HG02884 (cell line): ENCODE data around the gene XRCC2.
"Not testable (repeated sequence)": the region's sequence is repeated elsewhere in the genome, so short reads cannot be mapped to it uniquely, and the experiment has no call there.

Source experiments
- ATAC-seq: cut with Tn5 transposase; IDR thresholded peaks from one replicate; pipeline ENCODE4 v1.9.1; 2021; ENCODE audit warnings: mild to moderate bottlenecking, moderate library complexity; ENCODE audit not compliant: unreplicated experiment

The XRCC2 gene

GRCh38 chr7:152666078-152666477 lies 9.9 kb downstream of the XRCC2 start:
- no peak for ATAC-seq

DNA sequence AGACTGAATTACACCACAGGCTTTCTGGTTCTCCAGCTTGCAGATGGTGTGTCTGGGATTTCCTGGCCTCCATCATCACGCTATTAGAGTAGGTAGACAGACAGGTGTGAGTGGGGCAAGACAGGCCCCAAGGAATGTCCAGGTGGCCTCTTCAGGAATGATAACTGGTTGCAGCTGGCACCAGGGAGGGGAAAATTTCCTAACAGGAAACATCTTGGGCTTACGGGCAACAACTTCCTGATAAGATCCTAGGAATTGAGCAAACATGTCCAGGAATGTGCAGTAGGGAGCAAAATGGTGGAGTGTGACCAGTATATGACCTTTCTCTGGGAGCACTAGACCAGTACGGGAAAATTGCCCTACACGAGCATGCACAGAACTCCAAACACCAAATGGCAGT lies 11.3 kb downstream of the XRCC2 start:
- no peak for ATAC-seq

DNA sequence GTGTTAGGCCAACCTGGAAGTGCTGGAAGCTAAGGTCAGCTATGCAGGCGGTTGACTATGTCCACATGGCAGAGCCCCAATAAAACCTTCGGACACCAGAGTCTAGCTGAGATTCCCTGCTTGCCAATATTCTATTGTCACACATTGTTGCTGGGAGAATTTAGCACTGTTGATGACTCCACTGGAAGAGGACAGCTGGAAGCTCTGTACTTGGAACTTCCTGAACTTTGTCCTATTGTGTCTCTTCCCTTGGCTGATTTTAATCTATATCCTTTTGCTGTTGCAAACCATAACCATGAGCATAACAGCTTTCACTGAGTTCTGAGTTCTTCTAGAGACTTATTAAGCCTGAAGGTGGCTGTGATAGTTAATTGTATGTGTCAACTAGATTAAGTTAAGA lies 12.0 kb downstream of the XRCC2 start:
- no peak for ATAC-seq

GRCh38 chr7:152663148-152663740 lies 12.7 kb downstream of the XRCC2 start:
- no peak for ATAC-seq

DNA sequence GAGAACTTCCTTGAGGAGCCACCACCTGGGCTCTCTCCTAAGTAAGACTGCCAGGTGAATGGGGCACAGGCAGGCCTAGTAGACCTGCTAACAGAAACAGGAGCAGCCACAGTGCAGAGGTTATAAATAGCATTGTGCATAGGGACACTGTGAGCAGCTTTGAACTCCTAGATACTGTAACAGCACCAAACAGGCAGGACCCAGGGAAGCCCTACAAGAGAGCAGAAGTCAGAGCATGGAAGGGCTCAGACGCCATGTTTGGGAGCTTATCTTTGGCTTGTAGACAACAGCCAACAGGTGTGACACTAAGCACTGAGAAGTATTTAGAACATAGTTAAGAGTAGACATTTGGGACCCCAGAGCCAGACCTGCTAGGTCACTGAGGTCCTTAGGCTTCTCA lies 14.5 kb downstream of the XRCC2 start:
- ATAC-seq, result no peak

- ATAC-seq, result no peak
Measured at GRCh38 chr7:152660021-152660420, 15.9 kb downstream of the XRCC2 start.

DNA sequence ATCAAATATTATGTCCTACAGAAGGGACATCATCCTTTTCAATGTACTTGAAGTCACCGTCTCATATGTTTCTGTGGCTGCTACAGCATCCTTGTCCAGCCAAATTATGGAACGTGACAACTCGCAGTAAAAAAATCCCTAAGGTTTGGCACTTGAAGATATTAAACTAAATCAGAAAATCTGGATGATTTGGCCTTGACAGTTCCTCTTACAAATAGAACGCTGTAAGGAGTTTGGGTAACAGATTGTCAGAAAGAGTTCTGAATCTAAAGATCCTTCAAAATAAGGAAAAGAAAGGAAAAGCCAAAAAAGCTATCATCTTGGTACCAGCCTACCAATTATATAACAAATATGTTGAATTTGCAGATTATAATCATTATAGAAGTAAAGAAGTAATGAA lies 21.0 kb downstream of the XRCC2 start:
- no peak for ATAC-seq

GRCh38 chr7:152649220-152649619 lies 26.7 kb downstream of the XRCC2 start:
- ATAC-seq, result no peak

GRCh38 chr7:152647009-152647408 lies 28.9 kb downstream of the XRCC2 start:
- ATAC-seq, result no peak

GRCh38 chr7:152646579-152646978 lies 29.4 kb downstream of the XRCC2 start:
- ATAC-seq, result not testable (repeated sequence)

DNA sequence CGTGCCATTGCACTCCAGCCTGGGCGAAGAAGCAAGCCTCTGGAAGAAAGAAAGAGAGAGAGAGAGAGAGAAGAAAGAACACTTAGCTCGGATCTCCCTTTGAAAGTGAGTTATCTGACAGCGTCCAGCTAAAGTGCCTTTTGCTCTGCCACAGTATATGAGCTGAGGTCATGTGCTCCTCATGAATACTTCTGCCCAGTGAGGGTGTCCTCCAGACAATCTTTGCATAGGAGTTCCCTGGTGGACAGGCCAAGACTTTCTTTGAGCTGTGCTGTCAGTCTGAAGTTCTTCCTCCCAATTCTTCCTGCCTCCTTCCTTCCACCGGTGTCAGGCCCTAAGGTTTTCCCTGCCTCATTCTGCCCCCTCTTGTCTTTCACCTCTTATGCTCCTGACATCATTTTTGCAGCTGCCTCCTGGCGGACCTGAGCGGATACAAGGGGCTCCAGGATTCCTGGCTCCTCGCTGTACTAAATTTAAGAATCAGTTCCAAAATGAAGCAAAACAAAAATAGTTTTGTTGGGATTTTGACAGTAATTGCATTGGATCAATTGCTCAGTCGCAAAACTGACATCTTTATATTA lies 31.9 kb downstream of the XRCC2 start:
- ATAC-seq, result no peak

GRCh38 chr7:152641384-152641783 lies 34.6 kb downstream of the XRCC2 start:
- ATAC-seq, result no peak

DNA sequence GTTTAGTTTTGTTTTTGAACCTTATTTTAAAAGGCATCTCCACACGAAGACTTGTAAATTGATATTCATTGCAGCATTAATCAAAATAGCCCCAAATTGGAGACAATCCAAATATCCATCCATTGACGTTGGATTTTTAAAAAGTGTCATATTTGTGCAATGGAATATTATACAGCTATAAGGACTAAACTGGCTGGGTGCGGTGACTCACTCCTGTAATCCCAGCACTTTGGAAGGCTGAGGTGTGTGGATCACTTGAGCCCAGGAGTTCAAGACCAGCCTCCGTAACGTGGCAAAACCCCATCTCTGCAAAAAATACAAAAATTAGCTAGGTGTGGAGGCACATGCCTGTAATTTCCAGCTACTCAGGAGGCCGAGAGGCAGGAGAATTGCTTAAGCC lies 35.1 kb downstream of the XRCC2 start:
- no peak for ATAC-seq

DNA sequence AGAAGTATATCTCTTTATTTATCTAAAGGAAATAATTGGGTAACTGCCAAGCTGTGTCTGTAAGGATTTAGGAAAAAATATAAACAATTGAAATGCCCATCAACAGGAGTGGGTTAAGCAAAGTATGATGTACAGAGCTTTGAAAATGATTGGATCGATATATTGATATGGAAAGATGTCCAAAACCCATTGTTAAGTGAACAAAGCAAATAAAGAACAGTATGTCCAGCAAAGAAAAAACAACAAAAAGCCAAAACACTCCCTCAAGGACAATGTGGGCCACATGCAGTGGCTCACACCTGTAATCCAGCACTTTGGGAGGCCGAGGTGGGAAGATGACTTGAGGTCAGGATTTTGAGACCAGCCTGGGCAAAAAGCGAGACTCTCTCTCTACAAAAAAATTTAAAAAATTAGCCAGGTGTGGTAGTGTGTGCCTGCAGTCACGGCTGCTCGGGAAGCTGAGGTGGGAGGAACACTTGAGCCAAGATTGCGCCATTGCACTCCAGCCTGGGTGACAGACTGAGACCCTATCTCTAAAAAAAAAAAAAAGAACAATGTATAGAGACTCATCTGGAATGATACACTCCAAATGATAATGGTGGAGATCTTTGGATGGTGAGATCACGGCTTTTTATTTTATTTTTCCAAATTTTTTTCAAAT lies 37.9 kb downstream of the XRCC2 start:
- no peak for ATAC-seq

GRCh38 chr7:152637161-152637560 lies 38.8 kb downstream of the XRCC2 start:
- ATAC-seq, result no peak

- ATAC-seq, result no peak
Measured at GRCh38 chr7:152636441-152636840, 39.5 kb downstream of the XRCC2 start.

DNA sequence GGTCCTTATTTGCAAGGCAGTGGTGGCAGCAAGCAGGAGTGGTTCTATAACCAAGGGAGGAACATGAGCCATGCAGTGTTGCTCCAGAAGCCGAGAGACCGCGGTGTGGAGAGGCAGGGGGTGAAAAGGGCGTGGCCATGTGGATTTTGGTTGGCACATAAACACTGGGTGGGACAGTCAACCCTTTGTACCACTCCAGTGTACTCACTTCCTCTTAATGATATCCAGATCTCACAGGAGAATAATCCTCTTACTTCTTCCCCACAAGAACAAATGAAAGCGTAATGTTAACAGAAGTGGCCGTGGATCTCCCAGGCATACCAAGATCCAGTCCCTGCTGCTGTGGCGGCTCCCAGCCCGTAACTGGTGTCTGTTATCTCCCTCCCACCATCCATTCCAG lies 42.4 kb downstream of the XRCC2 start:
- no peak for ATAC-seq

- ATAC-seq, result no peak
Measured at GRCh38 chr7:152633072-152633471, 42.9 kb downstream of the XRCC2 start.

- ATAC-seq, result not testable (repeated sequence)
Measured at GRCh38 chr7:152628772-152629171, 47.2 kb downstream of the XRCC2 start.

DNA sequence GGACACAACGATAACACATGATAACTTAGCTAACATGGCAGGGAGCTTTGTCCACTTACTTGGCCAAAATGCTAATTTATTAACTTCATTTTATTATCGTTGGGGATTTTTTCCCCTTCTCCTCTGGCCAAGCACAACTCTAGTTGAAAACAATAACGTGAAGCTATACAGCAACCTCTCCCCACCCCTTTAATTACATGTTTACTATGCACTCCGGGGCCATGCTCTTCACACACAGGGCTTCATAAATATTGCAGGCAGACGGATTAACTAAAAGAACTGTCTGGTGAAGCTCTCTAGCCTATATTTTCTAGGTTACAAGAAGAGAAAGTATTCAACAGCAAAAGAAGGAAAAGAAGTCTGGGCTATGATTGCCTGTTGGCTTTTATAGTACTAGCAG lies 51.7 kb downstream of the XRCC2 start:
- no peak for ATAC-seq

GRCh38 chr7:152621426-152621825 lies 54.5 kb downstream of the XRCC2 start:
- ATAC-seq, result no peak

GRCh38 chr7:152619027-152619739 lies 56.8 kb downstream of the XRCC2 start:
- ATAC-seq, result no peak
